ENCODE results near the gene DOK6.

GRCh38 chr18:69631281-69631680 is 230.6 kb downstream of the DOK6 start:
- TF ChIP-seq, protein P1, sequence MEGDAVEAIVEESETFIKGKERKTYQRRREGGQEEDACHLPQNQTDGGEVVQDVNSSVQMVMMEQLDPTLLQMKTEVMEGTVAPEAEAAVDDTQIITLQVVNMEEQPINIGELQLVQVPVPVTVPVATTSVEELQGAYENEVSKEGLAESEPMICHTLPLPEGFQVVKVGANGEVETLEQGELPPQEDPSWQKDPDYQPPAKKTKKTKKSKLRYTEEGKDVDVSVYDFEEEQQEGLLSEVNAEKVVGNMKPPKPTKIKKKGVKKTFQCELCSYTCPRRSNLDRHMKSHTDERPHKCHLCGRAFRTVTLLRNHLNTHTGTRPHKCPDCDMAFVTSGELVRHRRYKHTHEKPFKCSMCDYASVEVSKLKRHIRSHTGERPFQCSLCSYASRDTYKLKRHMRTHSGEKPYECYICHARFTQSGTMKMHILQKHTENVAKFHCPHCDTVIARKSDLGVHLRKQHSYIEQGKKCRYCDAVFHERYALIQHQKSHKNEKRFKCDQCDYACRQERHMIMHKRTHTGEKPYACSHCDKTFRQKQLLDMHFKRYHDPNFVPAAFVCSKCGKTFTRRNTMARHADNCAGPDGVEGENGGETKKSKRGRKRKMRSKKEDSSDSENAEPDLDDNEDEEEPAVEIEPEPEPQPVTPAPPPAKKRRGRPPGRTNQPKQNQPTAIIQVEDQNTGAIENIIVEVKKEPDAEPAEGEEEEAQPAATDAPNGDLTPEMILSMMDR (conservative IDR thresholded peaks at IDR 0.05): no peak
- no peak for TF ChIP-seq EZH2 (IDR thresholded peaks at IDR 0.05; ENCODE audit: low read depth)

Data from PC-9 (cell line).